Left lung (tissue), 10 donors: ENCODE results near the gene HDAC1. TPM values are rescaled to one million over a fixed set of nuclear protein-coding genes. Genes with fewer than 3 reads are reported as not detected.

ENCODE experiments used
- ATAC-seq: fragments of 200-7000 bp; cut with Tn5 transposase; one replicate; pipeline ENCODE4 v1.9.1; 2020; ENCODE audit warnings: moderate library complexity
- DNase-seq, 4 donors: peaks; one replicate each; pipeline ENCODE4 v3.0.0-alpha.2; 2013 to 2020
- H3K27ac ChIP-seq, 2 donors: fragments of 200-600 bp; sonication (generic) in 1 of 2; one replicate each; pipeline versions ENCODE4 v1.5.0 to v1.8.0; 2020 to 2021
- H3K27me3 ChIP-seq, 2 donors: fragments of 200-600 bp; sonication (generic) in 1 of 2; one replicate each; pipeline versions ENCODE4 v1.5.0 to v1.8.0; 2020 to 2021
- H3K36me3 ChIP-seq, 2 donors: fragments of 200-600 bp; sonication (generic) in 1 of 2; one replicate each; pipeline versions ENCODE4 v1.5.0 to v1.8.0; 2020 to 2021
- H3K4me1 ChIP-seq, 2 donors: fragments of 200-600 bp; one replicate each; pipeline ENCODE4 v1.8.0; 2021
- H3K4me3 ChIP-seq, 2 donors: fragments of 200-600 bp; sonication (generic) in 1 of 2; one replicate each; pipeline versions ENCODE4 v1.5.0 to v1.8.0; 2020 to 2021; ENCODE audit warnings: mild to moderate bottlenecking in 1 of 2
- H3K9me3 ChIP-seq, 2 donors: fragments of 200-600 bp; sonication (generic) in 1 of 2; one replicate each; pipeline versions ENCODE4 v1.5.0 to v1.8.0; 2020 to 2021
- intact Hi-C, 2 donors: fragments of 100-400 bp; cut with DNase I; formaldehyde crosslinking; loops; one replicate each; pipeline versions ENCODE4 v1.11.2 to v1.14.2; 2022
- polyA plus RNA-seq, 6 donors: library from polyadenylated mRNA; unstranded; fragments of 120-200 nt; gene quantifications; one replicate each; pipeline ENCODE4 v1.2.1, GENCODE V29; 2013; ENCODE audit not compliant: insufficient read length in 6 of 6
- total RNA-seq, 2 donors: library from RNA; stranded (reverse); fragmentation: NEBNext Ultra II Directional; extraction: Animal tissue kit (Norgen Biotek cat#: 25700); gene quantifications; one replicate each; pipeline ENCODE4 v1.2.1, GENCODE V29; 2021
- TF ChIP-seq, protein P1 (sequence below), 2 donors: fragments of 200-600 bp; sonication (generic) in 1 of 2; IDR thresholded peaks; one replicate each; pipeline versions ENCODE4 v1.5.0 to v1.8.0; 2021; ENCODE audit warnings: antibody characterized with exemption in 2 of 2
- donor health status: DM: no; HTN: yes; CAD: no.
- donor health status: DM: no; HTN: no; CAD: no.

HDAC1 gene
- total and polyA plus RNA-seq, 8 donors = 61.8 to 193 (median 163) TPM

DNA sequence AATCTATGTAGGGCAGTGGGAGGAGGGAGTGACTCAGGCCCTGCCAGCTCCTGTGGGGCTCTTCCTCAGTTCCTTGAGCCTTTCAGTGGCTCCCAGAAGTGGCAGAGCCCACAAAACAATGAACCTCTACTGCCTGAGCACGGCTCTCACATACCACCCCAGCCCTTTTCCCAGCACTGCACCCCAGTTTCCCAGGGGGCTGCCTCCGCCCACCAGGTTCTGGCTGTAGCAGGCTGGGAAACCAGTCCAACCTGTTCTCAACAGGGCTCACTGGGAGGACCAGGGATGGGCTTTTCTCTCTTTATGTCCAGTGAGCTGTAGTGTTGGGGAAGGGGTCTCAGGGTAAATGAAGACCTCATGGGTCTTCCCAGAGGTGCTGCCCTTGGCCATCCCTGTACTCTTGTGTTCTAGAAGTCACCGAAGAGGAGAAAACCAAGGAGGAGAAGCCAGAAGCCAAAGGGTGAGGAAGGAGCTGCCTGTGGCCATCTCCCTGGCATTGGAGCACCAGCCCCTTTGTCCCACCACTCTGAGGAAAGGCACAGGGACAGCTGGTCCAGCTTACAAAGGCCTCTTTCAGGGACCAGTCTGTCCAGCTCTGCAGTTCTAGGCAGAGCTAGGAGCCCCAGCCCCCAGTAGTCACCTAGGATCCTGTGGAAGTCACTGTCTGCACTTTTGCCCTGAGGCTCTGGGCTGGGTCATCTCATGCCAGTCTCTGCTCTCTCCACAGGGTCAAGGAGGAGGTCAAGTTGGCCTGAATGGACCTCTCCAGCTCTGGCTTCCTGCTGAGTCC, 40.6 kb downstream of the HDAC1 start:
- no peak for ATAC-seq
- peak in 1 of 4 donors; percentile 56 for DNase-seq
- H3K27me3 ChIP-seq = peaks cover 0 to 23% of the 10 kb centered on the region in 2 donors
- intact Hi-C loops = no loop called here
- H3K4me3 ChIP-seq = no peak overlapping the region
- H3K36me3 ChIP-seq = peaks cover 0 to 64% of the 10 kb centered on the region in 2 donors
- H3K4me1 ChIP-seq = peaks cover 15 to 34% of the 10 kb centered on the region in 2 donors
- TF ChIP-seq, protein P1, sequence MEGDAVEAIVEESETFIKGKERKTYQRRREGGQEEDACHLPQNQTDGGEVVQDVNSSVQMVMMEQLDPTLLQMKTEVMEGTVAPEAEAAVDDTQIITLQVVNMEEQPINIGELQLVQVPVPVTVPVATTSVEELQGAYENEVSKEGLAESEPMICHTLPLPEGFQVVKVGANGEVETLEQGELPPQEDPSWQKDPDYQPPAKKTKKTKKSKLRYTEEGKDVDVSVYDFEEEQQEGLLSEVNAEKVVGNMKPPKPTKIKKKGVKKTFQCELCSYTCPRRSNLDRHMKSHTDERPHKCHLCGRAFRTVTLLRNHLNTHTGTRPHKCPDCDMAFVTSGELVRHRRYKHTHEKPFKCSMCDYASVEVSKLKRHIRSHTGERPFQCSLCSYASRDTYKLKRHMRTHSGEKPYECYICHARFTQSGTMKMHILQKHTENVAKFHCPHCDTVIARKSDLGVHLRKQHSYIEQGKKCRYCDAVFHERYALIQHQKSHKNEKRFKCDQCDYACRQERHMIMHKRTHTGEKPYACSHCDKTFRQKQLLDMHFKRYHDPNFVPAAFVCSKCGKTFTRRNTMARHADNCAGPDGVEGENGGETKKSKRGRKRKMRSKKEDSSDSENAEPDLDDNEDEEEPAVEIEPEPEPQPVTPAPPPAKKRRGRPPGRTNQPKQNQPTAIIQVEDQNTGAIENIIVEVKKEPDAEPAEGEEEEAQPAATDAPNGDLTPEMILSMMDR (IDR thresholded peaks at IDR 0.05) = no peak
- no peaks in the 10 kb centered on the region for H3K9me3 ChIP-seq
- H3K27ac ChIP-seq = peak overlapping the region in 1 of 2 donors; percentile 23

DNA sequence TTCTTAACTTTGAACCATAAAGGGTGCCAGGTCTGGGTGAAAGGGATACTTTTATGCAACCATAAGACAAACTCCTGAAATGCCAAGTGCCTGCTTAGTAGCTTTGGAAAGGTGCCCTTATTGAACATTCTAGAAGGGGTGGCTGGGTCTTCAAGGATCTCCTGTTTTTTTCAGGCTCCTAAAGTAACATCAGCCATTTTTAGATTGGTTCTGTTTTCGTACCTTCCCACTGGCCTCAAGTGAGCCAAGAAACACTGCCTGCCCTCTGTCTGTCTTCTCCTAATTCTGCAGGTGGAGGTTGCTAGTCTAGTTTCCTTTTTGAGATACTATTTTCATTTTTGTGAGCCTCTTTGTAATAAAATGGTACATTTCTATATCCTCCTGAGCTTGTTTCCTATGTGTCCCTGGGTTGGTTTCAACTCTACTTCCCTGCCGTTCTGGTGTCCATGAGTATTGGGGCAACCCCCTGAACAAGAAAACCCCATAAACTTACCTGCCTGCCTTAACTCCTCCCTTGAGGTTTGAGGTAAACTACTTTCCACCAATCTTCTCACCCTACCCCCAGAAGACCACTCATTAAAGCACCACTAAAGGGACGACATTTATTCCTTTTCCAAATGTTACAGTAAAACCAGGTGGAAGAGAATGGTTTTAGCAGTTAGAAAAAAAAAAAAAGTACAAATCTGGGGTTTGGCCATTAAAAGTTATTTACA, 41.5 kb downstream of the HDAC1 start:
- Histone ChIP-seq H3K9me3 (no peaks in the 10 kb centered on the region), H3K4me1 (peaks cover 15 to 43% of the 10 kb centered on the region in 2 donors), H3K27ac (no peak overlapping the region), H3K36me3 (peaks cover 0 to 55% of the 10 kb centered on the region in 2 donors), H3K27me3 (peaks cover 0 to 23% of the 10 kb centered on the region in 2 donors), H3K4me3 (no peak overlapping the region)
- TF ChIP-seq, protein P1 (IDR thresholded peaks at IDR 0.05) = no peak
- intact Hi-C loops = no loop called here
- DNase-seq (no peak), ATAC-seq (no peak)

DNA sequence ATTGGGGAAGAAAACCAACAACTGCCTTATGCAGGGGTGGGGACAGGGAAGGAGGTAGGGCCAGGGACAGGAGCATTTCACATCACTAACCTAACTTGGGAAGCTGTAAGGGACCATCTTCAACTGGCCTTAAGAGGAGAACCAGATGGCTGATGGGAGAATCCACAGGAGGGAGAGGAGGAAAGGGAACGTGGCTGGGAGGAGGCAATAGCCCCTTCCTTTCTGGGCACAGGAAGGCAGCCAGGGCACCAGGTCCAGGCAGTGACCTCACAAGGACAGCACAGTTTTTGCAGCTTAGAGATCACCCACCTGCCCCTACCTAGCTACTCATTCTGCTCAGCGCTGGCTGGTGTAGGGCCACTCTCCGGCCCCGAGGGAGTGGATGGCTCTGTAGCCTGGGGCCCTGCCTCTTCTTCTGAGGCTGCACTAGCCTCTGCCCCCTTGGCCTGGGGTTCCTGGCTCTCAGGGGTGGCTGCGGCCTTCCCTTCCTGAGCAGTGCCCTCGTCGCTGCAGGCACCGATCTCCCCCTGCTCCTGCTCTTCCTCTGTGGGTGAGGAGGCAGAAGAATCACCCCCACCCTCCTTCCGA, 42.5 kb downstream of the HDAC1 start:
- DNase-seq (no peak), ATAC-seq (no peak)
- H3K27me3 ChIP-seq = peaks cover 0 to 23% of the 10 kb centered on the region in 2 donors
- peak overlapping the region; percentile 49 to 54 for H3K4me3 ChIP-seq
- H3K36me3 ChIP-seq = peaks cover 0 to 45% of the 10 kb centered on the region in 2 donors
- H3K27ac ChIP-seq = peak overlapping the region in 1 of 2 donors; percentile 70
- no peaks in the 10 kb centered on the region for H3K9me3 ChIP-seq
- H3K4me1 ChIP-seq = peaks cover 15 to 53% of the 10 kb centered on the region in 2 donors
- TF ChIP-seq, protein P1 (IDR thresholded peaks at IDR 0.05) = no peak
- intact Hi-C loops = no loop called here

DNA sequence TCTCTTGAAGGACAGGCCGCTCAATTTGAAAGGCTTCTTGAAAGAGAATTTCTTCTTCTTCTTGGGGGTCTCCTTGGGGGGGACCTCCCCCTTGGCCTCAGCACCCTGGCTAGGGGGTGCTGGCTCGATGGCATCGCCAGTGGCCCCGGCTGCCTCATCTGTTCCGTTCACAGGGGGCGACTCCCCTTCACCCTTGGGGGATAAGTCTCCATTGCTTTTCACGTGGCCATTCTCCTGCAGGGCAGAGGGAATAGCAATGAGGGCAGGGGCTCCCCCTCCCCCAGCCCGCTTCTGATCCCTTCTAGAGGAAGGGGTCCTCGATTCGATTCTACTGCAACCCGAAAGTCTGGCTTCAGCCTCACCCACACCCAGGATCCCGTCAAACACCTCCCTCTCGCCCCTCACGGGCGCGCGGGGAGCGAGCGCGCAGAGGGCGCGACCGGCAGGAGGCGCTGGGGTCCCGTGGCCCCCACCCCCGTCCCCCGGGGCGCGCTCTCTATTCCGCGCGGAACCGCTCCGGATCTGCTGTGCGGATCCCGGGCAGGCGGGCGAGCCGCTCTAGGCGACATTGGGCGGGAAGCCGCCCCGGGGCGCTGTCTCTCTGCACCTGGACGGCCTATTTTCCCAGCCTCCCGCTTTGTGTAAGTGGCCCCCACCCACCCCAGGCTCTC, 43.1 kb downstream of the HDAC1 start:
- peaks cover 15 to 59% of the 10 kb centered on the region in 2 donors for H3K4me1 ChIP-seq
- TF ChIP-seq, protein P1 (IDR thresholded peaks at IDR 0.05) = peak; percentile 56 to 71

More for the DNA sequence above, 43.1 kb downstream of the HDAC1 start:
- peak overlapping the region; percentile 70 to 84 for H3K27ac ChIP-seq
- ATAC-seq (peak; percentile 45), DNase-seq (peak in 3 of 4 donors; percentile 57 to 91 (median 75))
- intact Hi-C loops = no loop called here
- H3K9me3 ChIP-seq = no peaks in the 10 kb centered on the region
- peaks cover 0 to 39% of the 10 kb centered on the region in 2 donors for H3K36me3 ChIP-seq
- H3K4me3 ChIP-seq = peak overlapping the region; percentile 49 to 54
- H3K27me3 ChIP-seq = peaks cover 0 to 23% of the 10 kb centered on the region in 2 donors
